GM18520 (cell line): ENCODE results near the gene TDRD9.

Experiments
- ATAC-seq: cut with Tn5 transposase; IDR thresholded peaks from one replicate; pipeline ENCODE4 v1.9.1; 2021; ENCODE audit not compliant: unreplicated experiment

Gene TDRD9

DNA sequence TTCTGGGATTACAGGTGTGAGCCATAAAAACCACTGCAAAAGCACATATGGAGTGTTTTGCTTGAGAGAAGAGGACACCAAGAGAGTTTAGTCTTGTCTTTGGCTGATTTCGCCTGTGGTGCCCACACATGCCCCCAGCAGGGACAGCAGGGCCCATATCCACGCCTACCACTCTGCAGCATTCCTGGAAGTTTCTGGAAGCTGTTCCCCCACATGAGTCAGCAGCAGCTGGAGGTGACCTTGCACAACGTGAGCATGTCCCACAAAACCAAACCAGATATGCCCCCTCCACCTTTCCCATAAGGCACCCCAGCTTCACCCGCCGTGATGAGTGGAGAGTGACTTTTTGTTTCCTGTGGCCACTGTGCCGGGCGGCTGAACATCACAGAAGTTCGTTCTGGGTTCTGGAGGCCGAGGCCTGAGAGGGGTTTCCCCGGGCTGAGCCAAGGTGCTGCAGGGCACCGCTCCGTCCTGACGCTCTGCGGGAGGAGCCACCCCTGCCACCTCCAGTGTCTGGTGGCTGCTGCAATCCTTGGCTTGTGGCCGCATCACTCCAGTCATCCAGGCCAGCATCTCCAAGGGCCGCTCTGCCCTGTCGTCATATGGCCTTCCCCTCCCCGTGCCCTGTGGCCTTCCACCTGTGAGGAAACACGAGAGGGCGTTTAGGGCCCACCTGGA, 162.0 kb downstream of the TDRD9 start:
- ATAC-seq, result no peak

DNA sequence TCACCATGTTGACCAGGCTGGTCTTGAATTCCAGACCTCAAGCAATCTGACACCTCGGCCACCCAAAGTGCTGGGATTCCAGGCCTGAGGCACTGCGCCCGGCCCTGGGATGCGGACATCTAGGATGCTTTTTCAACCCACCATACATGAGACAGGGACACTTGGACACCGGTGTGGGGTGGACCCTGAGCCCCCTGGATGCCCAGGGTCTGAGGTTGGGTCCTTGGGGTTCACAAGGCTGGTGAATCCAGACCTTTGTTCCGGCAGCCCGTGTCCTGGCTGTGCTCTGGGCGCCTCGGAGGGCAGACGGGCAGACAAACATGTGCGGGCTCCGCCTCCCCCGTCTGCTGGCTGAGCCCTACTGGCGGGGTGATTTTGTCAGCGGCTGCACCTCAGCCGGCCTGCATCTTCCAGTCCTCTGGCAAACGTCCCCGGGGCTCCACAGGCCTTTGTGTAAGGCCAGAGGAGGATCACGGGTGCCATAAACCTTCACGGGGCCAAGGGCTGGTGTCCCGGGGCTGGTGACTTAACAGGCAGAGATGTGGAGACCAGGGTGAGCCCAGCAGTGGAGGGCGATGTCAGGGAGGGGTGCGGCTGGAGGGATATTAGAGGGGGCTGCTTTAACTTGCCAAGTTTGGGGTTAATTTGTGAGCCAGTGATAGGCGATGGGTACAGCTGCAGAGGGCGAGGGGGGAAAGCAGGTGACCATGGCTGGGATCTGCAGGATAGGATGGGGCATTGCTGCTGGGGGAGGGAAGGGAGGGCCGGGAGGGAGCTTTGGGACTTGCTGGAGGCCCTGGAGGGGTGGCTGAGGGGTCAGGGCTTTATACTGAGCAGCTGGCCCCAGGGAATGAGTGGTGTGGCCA, 163.0 kb downstream of the TDRD9 start:
- no peak for ATAC-seq

DNA sequence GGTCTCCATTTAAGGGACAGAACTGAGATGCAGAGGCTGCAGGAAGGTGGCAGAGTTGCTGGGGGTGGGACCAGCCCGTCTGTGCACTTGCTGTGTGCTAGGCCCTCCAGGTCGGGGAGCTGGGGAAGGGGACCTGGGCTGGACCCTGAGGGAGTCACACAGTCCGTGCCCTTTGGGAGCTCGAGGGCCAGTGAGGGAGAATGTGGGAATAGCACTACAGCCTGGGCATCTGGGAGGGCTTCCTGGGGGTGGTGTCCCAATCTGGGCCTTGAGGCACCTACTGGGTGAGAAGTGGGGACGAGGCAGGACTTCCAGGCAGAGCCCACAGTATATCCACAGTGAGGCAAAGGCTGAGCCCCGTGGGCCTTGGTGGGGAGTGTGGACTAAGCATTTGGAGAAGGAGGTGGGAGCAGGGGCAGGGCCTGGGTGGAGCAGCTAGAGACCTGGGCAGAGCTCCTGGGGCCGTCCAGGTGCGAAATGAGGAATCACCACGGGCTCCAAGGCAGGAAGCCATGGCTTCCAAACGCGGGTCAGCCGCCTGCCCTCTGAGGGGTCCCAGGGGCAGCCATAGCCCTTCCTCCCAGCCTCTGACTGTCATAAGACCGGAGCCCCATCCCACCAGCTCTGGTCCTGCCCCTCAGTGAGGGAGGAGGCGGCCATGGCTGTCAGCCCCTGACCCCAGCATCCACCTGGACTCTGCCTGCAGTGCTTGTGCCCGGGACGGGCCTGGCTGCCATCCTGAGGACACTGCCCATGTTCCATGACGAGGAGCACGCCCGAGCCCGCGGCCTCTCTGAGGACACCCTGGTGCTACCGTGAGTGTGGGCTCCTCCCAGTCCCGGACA, 163.9 kb downstream of the TDRD9 start:
- no peak for ATAC-seq

GRCh38 chr14:104092931-104093365, 164.7 kb downstream of the TDRD9 start:
- ATAC-seq, result no peak

DNA sequence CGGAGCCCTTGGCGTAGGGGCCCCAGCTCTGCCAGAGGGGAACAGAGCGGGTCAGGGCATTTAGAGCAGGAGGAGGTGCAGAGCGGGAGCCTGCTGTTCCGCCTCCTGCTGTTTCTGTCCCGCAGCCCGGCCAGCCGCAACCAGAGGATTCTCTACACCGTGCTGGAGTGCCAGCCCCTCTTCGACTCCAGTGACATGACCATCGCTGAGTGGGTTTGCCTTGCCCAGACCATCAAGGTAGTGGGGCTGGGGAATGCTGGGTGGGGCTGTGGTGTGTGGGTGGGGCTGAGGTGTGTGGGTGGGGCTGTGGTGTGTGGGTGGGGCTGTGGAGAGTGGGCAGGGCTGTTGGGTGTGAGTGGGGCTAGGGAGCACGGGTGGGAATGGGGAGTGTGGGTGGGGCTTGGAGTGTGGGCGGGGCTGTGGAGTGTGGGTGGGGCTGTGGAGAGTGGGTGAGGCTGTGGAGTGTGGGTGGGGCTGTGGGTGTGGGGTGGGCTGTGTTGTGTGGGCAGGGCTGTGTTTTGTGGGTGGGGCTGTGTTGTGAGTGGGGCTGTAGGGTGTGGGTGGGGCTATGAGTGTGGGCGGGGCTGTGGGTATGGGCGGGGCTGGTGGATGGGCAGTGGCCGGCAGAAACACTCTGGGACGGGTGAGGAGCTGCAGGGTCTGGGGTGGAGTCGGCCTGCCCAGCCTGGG, 165.3 kb downstream of the TDRD9 start:
- no peak for ATAC-seq

- ATAC-seq, result no peak
These were observed 165.9 kb downstream of the TDRD9 start for GRCh38 chr14:104094056-104094708.

DNA sequence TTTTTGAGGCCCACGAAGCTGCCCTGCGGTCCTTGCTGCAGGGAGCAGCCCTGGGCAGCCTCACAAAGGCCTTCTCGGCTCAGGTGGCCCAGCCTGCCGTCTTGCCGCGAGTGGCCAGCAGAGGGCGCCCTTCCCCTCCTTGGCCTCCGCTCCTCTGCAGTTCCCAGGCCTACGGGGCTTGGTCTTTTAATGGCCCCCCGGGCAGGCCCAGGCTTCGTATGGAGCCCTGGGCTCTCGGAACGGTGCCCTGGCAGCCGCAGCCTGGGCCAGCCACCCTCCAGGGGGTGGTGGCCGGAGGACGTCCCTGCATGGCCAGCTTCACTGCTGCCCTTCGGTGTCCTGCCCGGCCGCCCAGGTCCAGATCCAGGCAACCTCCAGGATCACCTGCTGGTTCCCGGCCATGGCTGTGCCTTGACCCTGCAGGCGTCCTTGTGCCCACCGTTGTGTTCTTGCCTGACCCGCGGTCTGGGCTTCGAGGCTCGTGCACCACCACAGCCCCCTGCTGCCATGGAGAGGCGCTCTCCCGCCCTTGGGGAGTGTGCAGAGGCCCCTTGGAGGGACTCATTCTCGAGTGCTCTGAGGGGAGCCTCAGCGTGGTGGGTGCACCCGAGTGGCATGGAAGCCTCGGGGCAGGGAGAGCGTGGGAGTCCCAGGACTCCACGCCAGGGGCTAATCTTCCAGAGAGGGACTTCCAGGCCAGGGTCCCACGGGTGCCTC, 166.6 kb downstream of the TDRD9 start:
- no peak for ATAC-seq

- ATAC-seq, result no peak
These were observed 167.4 kb downstream of the TDRD9 start for GRCh38 chr14:104095426-104096310.

- ATAC-seq, result no peak
These were observed 168.1 kb downstream of the TDRD9 start for GRCh38 chr14:104096318-104096717.

DNA sequence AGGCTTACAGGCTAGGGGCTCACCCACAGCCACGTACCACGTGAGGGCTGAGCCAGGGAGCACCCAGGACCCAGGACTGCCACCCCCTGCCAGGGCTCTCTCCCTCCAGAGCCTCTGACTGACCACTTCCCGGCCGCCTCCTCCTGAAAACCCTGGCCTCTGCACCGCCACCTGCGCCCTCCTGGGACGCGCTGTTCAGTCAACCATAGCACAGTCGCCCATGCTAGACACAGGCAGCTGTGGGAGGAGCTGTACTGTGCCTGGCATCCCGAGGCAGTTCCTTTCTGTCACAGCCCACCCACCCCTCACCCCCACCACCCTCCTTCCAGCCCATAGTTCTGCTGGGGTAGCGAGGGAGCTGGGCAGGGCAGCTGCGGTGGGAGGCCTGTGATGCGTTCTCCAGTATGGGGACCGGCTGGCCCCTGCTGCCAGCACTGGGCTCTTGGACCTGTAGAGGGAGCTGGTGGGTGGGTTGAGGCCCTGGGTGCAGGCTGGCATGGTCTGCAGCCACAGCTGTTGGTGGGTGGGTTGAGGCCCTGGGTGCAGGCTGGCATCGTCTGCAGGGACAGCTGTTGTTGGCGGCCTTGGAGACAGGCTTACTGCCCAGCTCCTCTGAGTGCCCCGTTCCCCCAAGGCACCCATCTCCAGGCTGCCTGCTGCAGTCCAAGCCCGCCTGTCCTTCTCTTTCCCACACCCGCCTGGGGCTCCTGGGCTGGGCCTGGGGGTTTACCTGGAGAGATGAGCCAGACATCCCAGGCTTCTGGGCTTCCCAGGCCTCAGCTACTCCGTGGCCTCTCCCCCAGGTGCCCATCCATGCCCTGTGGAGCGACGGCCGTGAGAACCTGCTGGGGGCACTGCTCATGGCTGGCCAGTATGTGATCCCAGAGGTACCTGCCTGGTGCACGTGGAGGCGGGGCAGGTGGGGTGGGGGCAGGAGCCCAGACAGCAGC, 168.8 kb downstream of the TDRD9 start:
- ATAC-seq, result no peak

DNA sequence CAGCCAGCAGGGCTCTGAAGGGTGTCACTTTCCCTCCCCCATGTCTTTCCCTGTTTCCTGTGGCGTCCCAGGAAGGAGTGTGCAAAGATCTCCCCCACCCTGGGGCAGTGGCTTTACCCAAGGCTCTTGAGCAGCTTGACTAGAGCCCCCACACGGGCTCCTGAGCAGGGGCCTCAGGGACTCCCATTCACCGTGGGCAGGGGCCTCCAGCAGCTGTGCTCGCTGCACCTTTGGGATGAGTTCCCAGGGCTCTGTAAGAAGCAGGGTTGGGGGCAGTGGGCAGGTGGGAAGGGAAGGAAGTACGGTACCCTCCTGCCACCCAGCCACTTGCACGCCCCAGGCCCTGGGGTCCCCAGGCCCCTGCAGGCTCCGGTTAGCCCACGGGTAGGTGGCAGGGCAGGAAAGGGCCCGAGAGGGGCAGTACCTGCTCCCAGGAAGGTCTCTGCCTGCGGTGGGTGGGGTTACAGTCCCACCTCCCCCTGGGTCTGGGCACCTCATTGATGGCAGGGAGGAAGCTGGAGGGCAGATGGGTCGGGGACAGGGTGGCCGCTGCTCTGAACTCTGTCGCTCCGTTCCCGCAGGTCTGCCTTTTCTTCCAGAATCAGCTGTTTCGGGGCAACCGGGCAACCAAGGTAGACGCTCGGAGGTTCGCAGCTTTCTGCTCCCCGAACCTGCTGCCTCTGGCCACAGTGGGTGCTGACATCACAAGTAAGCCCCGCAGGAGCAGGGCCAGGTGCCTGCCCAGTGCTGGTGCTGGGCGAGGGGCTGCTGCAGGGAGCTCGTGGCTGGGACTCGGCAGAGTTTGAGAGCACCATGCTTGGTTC, 170.2 kb downstream of the TDRD9 start:
- ATAC-seq, result no peak

DNA sequence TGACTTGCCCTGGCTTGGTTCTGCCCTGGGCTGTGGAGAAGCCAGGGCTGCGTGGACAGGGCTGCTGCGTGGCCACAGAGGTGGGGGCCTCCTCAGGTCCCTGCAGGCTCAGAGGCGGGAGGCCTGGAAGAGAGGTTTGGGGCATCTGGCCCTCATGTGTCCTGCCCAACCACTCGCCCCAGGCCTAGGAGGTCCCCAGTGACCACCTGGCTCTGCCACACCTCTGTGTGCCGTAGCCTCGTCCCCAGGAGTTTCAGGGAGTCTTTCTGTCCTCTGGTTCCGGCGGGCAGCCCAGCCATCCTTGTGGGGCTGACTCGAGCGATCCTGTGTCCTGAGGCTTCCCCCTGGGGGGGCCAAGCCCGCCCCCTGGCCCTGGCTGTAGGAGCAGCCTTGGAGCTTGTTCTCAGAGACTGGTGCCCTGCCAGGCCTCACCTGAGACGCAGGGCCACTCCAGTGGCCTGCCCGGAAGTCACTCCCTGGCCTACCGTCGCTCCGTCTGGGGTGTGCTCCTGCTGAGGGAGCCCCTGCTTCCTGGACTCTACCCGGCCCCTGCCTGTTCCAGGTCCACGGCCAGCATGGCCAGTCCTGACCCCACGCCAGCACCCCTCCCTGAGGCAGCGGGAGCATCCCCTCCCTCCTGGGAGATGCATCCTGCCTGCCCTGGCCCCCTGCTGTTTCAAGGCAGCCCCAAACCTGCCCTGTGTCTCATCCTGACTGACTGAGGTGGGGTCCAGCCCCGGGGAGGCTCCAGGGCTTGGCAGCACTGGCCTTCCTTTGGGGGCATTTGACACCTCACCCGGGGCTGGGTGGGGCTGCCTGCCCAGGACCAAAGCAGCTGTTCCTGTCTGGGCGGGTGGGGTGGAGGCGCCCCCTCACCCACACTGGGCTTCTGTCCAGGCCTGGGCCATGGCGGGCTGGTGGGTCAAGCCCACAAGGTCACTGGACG, 171.1 kb downstream of the TDRD9 start:
- ATAC-seq, result no peak

GRCh38 chr14:104100171-104101085, 172.2 kb downstream of the TDRD9 start:
- no peak for ATAC-seq

DNA sequence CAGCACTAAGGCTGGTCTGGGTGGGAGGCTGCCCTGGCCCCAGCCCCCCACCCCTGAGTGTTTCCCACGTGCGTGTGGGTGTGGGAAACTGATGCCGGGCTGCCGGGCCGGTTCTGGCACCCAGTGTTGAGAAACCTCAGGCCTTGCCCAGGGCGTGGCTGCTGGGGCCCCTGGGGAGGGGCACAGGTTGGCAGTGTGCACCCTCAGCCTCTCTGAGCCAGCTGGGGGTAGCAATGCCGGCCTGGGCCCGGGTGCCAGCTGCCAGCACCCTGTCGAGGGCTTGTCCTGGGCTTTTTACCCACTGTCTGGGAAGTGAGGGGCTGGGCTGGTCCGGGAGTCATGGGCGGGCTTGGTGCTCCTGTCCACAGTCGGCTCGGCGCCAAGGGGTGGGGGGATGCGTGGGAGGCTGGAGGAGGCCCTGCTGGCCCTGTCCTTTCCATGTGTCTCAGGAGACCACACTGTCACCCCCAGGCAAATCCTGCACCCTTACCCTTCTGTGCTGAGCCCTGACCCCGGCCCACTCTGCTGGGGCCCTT, 172.9 kb downstream of the TDRD9 start:
- ATAC-seq, result no peak
